Epithelial cell of umbilical artery (primary cell): Measurements from ENCODE around the gene SLITRK2. TPM values are rescaled to one million over a fixed set of nuclear protein-coding genes. Genes with fewer than 3 reads are reported as not detected.

Source experiments
- total RNA-seq: library from RNA; depleted of rRNA; stranded (reverse); fragments of >200 nt; gene quantifications from 2 replicates; pipeline ENCODE4 v1.2.3, GENCODE V29; 2014

SLITRK2 gene
- total RNA-seq, result not detected in 2 replicates

GRCh38 chrX:145817331-145818185 lies at the start of gene SLITRK2:
SLITRK2 (plus strand) TSS chrX:145817829; CDS start chrX:145822426, 4,597 bp downstream.

